B cell (primary cell): Measurements from ENCODE around the gene SRD5A1. TPM values are rescaled to one million over a fixed set of nuclear protein-coding genes. Genes with fewer than 3 reads are reported as not detected.

Source experiments
- ATAC-seq: fragments of 200-7000 bp; cut with Tn5 transposase; one replicate; pipeline ENCODE4 v1.10.0; 2021; ENCODE audit warnings: low read depth, mild to moderate bottlenecking, moderate number of reproducible peaks, moderate library complexity
- CTCF ChIA-PET: fragments of 350-600 bp; sonication (Branson Sonifier 250); formaldehyde crosslinking; loops from one replicate; lab custom pipeline; 2021; ENCODE audit warnings: antibody characterized with exemption, inconsistent platforms; lab: Charles Lee
- POLR2A ChIA-PET: fragments of 350-600 bp; sonication (Branson Sonifier 250); formaldehyde crosslinking; loops from one replicate; lab custom pipeline; 2021; ENCODE audit warnings: antibody characterized with exemption; lab: Charles Lee
- DNase-seq: peaks from one replicate; pipeline ENCODE4 v3.0.0; 2013
- H2AFZ ChIP-seq: 2 replicates; pipeline ENCODE4 v1.6.1; 2012; ENCODE audit warnings: mild to moderate bottlenecking, low read depth, low read length; ENCODE audit not compliant: insufficient read depth, poor library complexity, severe bottlenecking
- H3K27ac ChIP-seq, 2 donors: 1 replicate in 1 of 2; 2 replicates in 1 of 2; pipeline ENCODE4 v1.5.1; 2012 to 2013; ENCODE audit warnings: low read length in 2 of 2, mild to moderate bottlenecking in 2 of 2, moderate library complexity in 1 of 2
- H3K27me3 ChIP-seq, 4 experiments: fragments of 200-600 bp in 1 of 4; sonication (generic) in 1 of 4; replicated peaks in 1 of 4; 1 replicate in 2 of 4; 2 replicates in 2 of 4; pipeline versions ENCODE4 v1.6.1 to v1.7.0; 2013 to 2016; ENCODE audit warnings: low read length in 3 of 4, mild to moderate bottlenecking in 2 of 4, mixed read lengths in 1 of 4, moderate library complexity in 1 of 4; ENCODE audit not compliant: insufficient read depth in 4 of 4, control insufficient read depth in 3 of 4; ENCODE audit errors: control extremely low read depth in 1 of 4
- H3K36me3 ChIP-seq, 2 experiments: replicated peaks in 1 of 2; 1 replicate in 1 of 2; 2 replicates in 1 of 2; pipeline versions ENCODE4 v1.6.1 to v1.7.1; 2013; ENCODE audit warnings: low read length in 1 of 2; ENCODE audit not compliant: insufficient read depth in 2 of 2, control insufficient read depth in 1 of 2; ENCODE audit errors: control extremely low read depth in 1 of 2, extremely low read depth in 1 of 2
- H3K4me1 ChIP-seq, 2 donors: fragments of 200-600 bp in 1 of 2; sonication (generic) in 1 of 2; 1 replicate in 1 of 2; 2 replicates in 1 of 2; pipeline versions ENCODE4 v1.5.1 to v1.6.1; 2013 to 2017; ENCODE audit warnings: low read length in 2 of 2; ENCODE audit not compliant: control insufficient read depth in 2 of 2, insufficient read depth in 2 of 2
- H3K4me2 ChIP-seq: replicated peaks from 2 replicates; pipeline ENCODE3; 2012; ENCODE audit warnings: mild to moderate bottlenecking, low read depth, low read length; ENCODE audit not compliant: poor library complexity, severe bottlenecking
- H3K4me3 ChIP-seq, 5 experiments: fragments of 200-600 bp in 1 of 5; sonication (generic) in 1 of 5; 1 replicate in 3 of 5; 2 replicates in 2 of 5; pipeline versions ENCODE4 v1.5.1 to v1.7.0; 2011 to 2016; ENCODE audit warnings: low read length in 4 of 5, mild to moderate bottlenecking in 4 of 5, low read depth in 2 of 5, control low read depth in 1 of 5, moderate library complexity in 1 of 5; ENCODE audit not compliant: insufficient read depth in 1 of 5; ENCODE audit errors: control extremely low read depth in 1 of 5, extremely low read depth in 1 of 5
- H3K79me2 ChIP-seq: fragments of 200-600 bp; sonication (generic); one replicate; pipeline ENCODE4 v1.6.0; 2016; ENCODE audit warnings: low read length; ENCODE audit not compliant: control insufficient read depth, insufficient read depth
- H3K9ac ChIP-seq: fragments of 200-600 bp; sonication (generic); 2 replicates; pipeline ENCODE4 v1.6.1; 2017; ENCODE audit warnings: mild to moderate bottlenecking, low read length, moderate library complexity
- H3K9me3 ChIP-seq, 3 donors: one replicate each; pipeline versions ENCODE4 v1.6.1 to v1.7.1; 2013; ENCODE audit warnings: low read length in 2 of 3; ENCODE audit not compliant: control insufficient read depth in 2 of 3, insufficient read depth in 1 of 3; ENCODE audit errors: control extremely low read depth in 1 of 3
- H4K20me1 ChIP-seq: 2 replicates; pipeline ENCODE4 v1.6.0; 2012; ENCODE audit warnings: mild to moderate bottlenecking, low read length; ENCODE audit not compliant: insufficient read depth, control insufficient read depth, poor library complexity, severe bottlenecking
- H3K27ac Mint-ChIP-seq: one replicate; pipeline ENCODE4 v1.8.0; 2021; ENCODE audit warnings: mixed read lengths
- H3K27me3 Mint-ChIP-seq: one replicate; pipeline ENCODE4 v1.8.0; 2021; ENCODE audit warnings: mixed read lengths
- H3K4me1 Mint-ChIP-seq: one replicate; pipeline ENCODE4 v1.8.0; 2021; ENCODE audit warnings: mixed read lengths
- H3K4me3 Mint-ChIP-seq: one replicate; pipeline ENCODE4 v1.8.0; 2021; ENCODE audit warnings: mixed read lengths
- H3K9me3 Mint-ChIP-seq: one replicate; pipeline ENCODE4 v1.8.0; 2022; ENCODE audit warnings: mixed read lengths; ENCODE audit not compliant: insufficient read depth
- EZH2 ChIP-seq: IDR thresholded peaks from 2 replicates; pipeline ENCODE4 v1.6.1; 2012; ENCODE audit warnings: borderline replicate concordance, low read depth, mild to moderate bottlenecking, moderate library complexity, low read length; ENCODE audit not compliant: insufficient read depth, poor library complexity, severe bottlenecking
- WGBS: methylation state at CpG from one replicate; pipeline ENCODE4 v1.1.5; 2013; ENCODE audit warnings: missing lambda C conversion rate; ENCODE audit not compliant: insufficient coverage; 5-methylcytosine and 5-hydroxymethylcytosine counted together
- intact Hi-C: fragments of 100-400 bp; cut with micrococcal nuclease; formaldehyde crosslinking; loops from one replicate; pipeline ENCODE4 v1.10.0; 2022
- polyA plus RNA-seq: library from polyadenylated mRNA; depleted of rRNA; stranded (reverse); fragments of >200 nt; gene quantifications from 2 replicates; pipeline ENCODE4 v1.2.3, GENCODE V29; 2012
- total RNA-seq, 2 donors: library from RNA; stranded (reverse); fragments of 120-200 nt in 1 of 2; gene quantifications; 1 replicate in 1 of 2; 2 replicates in 1 of 2; pipeline versions ENCODE4 v1.2.3 to v1.2.4, GENCODE V29; 2013 to 2022
- TF ChIP-seq, protein P1 (sequence below): fragments of 200-600 bp; IDR thresholded peaks from one replicate; pipeline ENCODE4 v1.8.0; 2022; ENCODE audit warnings: antibody characterized with exemption, mild to moderate bottlenecking

Gene SRD5A1
- total and polyA plus RNA-seq, 2 donors (not counting 1 experiment from before 2014, with no cell fraction given) = 17.2 to 29.2 TPM

DNA sequence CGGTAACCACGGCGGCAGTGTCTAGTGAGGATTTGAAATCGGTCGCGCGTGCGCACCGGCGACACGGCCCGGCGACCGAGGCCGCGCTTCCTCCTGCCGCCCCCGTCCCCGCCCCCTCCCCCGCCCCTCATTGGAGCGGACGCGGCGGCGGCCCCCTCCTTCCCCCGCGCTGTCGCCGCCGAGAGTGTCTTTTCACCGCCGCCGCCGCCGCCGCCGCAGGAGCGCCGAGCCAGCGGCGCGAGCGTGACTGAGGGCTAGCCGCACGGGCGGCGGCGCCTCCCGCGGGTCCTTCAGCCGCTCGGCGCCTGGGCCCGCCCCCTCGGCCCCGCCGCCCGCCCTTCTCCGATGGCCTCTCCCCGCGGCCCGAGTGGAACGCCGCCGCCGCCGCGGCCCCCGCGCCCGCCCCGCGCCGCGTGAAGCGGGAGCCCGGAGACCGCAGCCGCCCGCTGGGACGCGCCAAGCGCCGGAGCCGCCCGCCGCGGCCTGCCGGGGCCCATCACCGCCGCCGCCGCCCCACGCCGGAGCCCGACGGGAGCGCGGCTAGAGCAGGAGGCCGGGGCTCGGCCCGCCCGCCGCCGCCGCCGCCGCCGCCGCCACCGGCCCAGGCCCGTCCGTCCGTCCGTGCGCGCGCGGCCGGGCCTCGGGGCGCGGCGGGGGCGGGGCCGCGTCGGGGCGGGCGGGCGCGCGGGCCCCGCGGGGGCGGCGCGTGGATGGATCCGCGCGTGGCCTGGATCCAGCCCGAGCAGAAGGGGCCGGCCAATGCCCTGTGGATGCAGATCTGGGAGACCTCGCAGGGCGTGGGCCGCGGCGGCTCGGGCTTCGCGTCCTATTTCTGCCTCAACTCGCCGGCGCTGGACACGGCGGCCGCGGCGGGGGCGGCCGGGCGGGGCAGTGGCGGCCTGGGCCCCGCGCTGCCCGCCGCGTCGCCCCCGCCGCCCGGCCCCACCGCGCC, 80.3 kb downstream of the SRD5A1 start, which contains the start of gene TENT4A:
Gene TENT4A, plus strand, starts transcription at position 159 of the 952 bp plus-strand sequence. Its CDS starts 552 bp downstream, at position 711.
- peak within 1 kb of the TSS; percentile 92 for H2AFZ ChIP-seq
- no peaks in the 10 kb centered on the region for H3K27me3 ChIP-seq
- peak within 1 kb of the TSS; percentile 84 for H3K9ac ChIP-seq
- peak within 1 kb of the TSS; percentile 58 to 92 (median 67) for H3K4me3 ChIP-seq
- ATAC-seq (peak; percentile 58), DNase-seq (peak; percentile 45)
- H3K4me1 ChIP-seq = peaks cover 43 to 46% of the 10 kb centered on the region in 2 donors
- Mint-ChIP-seq H3K4me1 (peaks cover 49% of the 10 kb centered on the region), H3K27ac (peak within 1 kb of the TSS; percentile 96), H3K27me3 (no peaks in the 10 kb centered on the region), H3K4me3 (peak within 1 kb of the TSS; percentile 92), H3K9me3 (no peaks in the 10 kb centered on the region)
- under 1% methylated on average over 168 of the region's 174 CpGs for WGBS
- POLR2A ChIA-PET = interaction anchor here (0.5 to 2.3 kb wide), 6 partner anchors 16 to 1291 kb away, joined by 3 to 12 read pairs (median 3); partner anchors contain the start of genes ICE1, NSUN2 and SRD5A1
- no peak for TF ChIP-seq EZH2
- TF ChIP-seq, protein P1, sequence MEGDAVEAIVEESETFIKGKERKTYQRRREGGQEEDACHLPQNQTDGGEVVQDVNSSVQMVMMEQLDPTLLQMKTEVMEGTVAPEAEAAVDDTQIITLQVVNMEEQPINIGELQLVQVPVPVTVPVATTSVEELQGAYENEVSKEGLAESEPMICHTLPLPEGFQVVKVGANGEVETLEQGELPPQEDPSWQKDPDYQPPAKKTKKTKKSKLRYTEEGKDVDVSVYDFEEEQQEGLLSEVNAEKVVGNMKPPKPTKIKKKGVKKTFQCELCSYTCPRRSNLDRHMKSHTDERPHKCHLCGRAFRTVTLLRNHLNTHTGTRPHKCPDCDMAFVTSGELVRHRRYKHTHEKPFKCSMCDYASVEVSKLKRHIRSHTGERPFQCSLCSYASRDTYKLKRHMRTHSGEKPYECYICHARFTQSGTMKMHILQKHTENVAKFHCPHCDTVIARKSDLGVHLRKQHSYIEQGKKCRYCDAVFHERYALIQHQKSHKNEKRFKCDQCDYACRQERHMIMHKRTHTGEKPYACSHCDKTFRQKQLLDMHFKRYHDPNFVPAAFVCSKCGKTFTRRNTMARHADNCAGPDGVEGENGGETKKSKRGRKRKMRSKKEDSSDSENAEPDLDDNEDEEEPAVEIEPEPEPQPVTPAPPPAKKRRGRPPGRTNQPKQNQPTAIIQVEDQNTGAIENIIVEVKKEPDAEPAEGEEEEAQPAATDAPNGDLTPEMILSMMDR = no peak
- CTCF ChIA-PET = interaction anchor here (0.8 kb wide), 1 partner anchor 62 kb away, joined by 3 read pairs; no protein-coding TSS in a partner anchor
- peaks cover 37% of the 10 kb centered on the region for H4K20me1 ChIP-seq
- H3K9me3 ChIP-seq = no peaks in the 10 kb centered on the region
- intact Hi-C loops = loop anchor here (1.0 to 10.0 kb wide), 5 partner anchors 15 to 1219 kb away; partner anchors contain the start of genes FASTKD3, MED10, MTRR and NSUN2
- H3K79me2 ChIP-seq = peaks cover 43% of the 10 kb centered on the region
- peaks cover 0 to 6% of the 10 kb centered on the region in 2 experiments for H3K36me3 ChIP-seq
- peak within 1 kb of the TSS; percentile 39 to 80 for H3K27ac ChIP-seq
- peak within 1 kb of the TSS; percentile 94 for H3K4me2 ChIP-seq
